Measurements from ENCODE around the gene BSX.

The BSX gene

DNA sequence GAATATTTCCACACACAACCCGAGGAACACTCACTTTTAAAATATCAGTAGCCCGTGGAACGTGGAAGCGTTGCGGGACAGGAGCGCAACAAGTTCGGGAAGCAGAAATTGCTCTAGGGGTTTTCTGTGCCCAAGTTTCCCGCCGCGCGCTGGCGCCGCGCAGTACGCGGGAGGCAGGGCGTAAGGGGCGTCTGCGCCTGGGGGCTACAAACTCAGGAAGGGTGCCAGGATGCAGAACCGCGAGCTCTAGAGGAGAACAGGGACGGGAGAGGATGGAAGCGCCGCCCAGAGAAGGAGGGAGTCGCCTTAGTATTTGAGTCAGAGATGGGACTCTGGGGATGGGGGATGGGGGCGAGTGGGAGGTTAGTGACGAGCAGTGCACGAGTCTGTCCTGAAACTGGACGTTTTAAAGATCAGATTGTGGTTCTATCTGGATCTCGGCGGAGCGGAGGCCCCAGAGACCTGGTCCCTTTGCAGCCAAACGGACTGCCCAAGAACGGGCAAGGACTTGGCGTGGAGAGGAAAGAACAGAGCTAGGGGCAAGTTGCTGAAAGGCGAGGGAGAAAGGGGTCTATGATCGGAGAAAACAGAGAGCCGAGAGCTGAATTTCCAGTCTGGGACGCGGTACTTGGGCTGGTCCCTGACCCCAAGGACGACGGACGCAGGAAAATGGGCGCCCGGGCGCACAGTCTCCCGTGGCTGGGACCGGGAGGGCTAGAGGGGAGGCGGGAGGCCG is 4.7 kb downstream of the BSX start:
- Histone ChIP-seq H3K27me3 (replicated peaks; ENCODE audit: control insufficient read depth, insufficient read depth, low read length) (peaks cover 3% of the 10 kb centered on the region; the same call in 1 of the 2 replicates), H3K36me3 (ENCODE audit: control insufficient read depth, insufficient read depth, low read length) (no peaks in the 10 kb centered on the region), H3K4me3 (replicated peaks; ENCODE audit: low read depth, low read length) (no peak overlapping the region)
- no peak for DNase-seq (ENCODE audit: extremely low read depth, insufficient read length)
- TF ChIP-seq, protein P1, sequence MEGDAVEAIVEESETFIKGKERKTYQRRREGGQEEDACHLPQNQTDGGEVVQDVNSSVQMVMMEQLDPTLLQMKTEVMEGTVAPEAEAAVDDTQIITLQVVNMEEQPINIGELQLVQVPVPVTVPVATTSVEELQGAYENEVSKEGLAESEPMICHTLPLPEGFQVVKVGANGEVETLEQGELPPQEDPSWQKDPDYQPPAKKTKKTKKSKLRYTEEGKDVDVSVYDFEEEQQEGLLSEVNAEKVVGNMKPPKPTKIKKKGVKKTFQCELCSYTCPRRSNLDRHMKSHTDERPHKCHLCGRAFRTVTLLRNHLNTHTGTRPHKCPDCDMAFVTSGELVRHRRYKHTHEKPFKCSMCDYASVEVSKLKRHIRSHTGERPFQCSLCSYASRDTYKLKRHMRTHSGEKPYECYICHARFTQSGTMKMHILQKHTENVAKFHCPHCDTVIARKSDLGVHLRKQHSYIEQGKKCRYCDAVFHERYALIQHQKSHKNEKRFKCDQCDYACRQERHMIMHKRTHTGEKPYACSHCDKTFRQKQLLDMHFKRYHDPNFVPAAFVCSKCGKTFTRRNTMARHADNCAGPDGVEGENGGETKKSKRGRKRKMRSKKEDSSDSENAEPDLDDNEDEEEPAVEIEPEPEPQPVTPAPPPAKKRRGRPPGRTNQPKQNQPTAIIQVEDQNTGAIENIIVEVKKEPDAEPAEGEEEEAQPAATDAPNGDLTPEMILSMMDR (IDR thresholded peaks at IDR 0.05; ENCODE audit: insufficient read depth, low read length, poor library complexity, severe bottlenecking), result no peak

DNA sequence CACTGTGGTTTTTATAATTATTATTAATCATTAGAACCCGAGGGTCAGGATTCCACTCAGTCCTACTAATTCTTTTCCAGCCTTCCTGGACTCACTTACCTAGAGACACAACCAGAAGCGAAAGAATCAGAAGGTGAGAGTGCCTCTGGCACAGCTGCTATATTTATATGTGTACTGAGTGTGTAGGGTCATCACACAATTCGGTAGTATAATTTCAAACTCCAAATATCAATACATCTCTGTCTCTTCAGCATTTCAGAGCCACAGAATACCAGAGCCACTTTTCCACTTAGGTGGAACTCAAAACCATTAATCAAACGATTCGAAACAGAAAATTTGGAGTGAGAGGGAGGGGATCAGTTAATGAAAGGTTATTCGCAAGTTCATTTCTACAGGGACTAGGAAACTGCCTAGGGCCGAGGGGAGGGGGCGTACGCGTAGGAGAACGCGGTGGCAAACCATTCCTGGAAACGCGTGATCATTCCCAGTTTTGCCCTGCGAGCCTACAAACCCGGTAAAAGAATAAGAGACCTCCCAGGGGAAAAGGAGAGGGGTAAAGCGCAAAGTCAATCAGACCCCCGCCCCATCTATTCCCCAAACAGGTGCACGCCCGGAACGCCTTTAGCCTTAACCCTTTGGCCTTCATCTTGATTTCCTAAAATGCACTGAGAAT is 5.4 kb downstream of the BSX start:
- TF ChIP-seq, protein P1 (IDR thresholded peaks at IDR 0.05; ENCODE audit: insufficient read depth, low read length, poor library complexity, severe bottlenecking), result no peak
- DNase-seq (ENCODE audit: extremely low read depth, insufficient read length), result no peak
- H3K4me3 ChIP-seq (replicated peaks; ENCODE audit: low read depth, low read length), result no peak overlapping the region
- peaks cover 3% of the 10 kb centered on the region; the same call in 1 of the 2 replicates for H3K27me3 ChIP-seq (replicated peaks; ENCODE audit: control insufficient read depth, insufficient read depth, low read length)
- no peaks in the 10 kb centered on the region for H3K36me3 ChIP-seq (ENCODE audit: control insufficient read depth, insufficient read depth, low read length)

DNA sequence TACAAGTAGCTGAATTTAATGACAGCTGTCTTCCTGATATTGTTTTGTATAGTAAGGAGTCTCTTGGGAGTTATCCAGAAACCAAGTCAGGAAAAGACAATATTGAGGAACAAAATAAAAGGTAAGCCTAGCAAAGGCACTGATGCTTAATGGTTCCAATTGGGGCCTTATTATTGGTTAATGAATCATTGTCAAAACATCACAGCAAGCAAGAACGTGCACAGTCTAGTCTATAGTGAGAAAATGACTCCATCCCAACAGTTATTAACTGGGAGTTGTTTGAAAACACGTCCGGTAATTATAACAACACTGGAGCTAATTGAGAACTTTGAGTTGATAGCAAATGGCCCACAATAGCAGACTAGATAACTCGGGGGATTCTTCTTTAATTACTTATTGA is 17.7 kb downstream of the BSX start:
- TF ChIP-seq, protein P1 (IDR thresholded peaks at IDR 0.05; ENCODE audit: insufficient read depth, low read length, poor library complexity, severe bottlenecking), result no peak
- DNase-seq (ENCODE audit: extremely low read depth, insufficient read length), result no peak
- no peak overlapping the region for H3K4me3 ChIP-seq (replicated peaks; ENCODE audit: low read depth, low read length)
- no peaks in the 10 kb centered on the region; the same call in 1 of the 2 replicates for H3K27me3 ChIP-seq (replicated peaks; ENCODE audit: control insufficient read depth, insufficient read depth, low read length)
- no peaks in the 10 kb centered on the region for H3K36me3 ChIP-seq (ENCODE audit: control insufficient read depth, insufficient read depth, low read length)

DNA sequence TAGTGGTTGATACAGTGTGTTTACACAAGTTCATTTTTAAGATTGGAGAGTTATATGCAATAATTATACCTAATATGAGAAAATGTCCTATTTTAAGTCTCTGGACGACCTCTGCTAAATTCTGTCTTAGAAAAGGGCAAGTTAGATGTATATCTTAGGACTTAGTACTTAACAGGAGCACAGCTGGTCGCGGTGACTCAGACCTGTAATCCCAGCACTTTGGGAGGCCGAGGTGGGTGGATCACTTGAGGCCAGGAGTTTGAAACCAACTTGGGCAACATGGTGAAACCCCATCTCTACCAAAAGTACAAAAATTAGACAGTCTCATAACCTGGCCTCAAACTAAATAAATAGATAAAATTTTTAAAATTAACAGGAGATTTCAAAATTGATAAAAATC is 27.2 kb downstream of the BSX start:
- TF ChIP-seq, protein P1 (IDR thresholded peaks at IDR 0.05; ENCODE audit: insufficient read depth, low read length, poor library complexity, severe bottlenecking), result no peak
- Histone ChIP-seq H3K4me3 (replicated peaks; ENCODE audit: low read depth, low read length) (no peak overlapping the region), H3K27me3 (replicated peaks; ENCODE audit: control insufficient read depth, insufficient read depth, low read length) (no peaks in the 10 kb centered on the region), H3K36me3 (ENCODE audit: control insufficient read depth, insufficient read depth, low read length) (no peaks in the 10 kb centered on the region)
- DNase-seq (ENCODE audit: extremely low read depth, insufficient read length), result no peak

DNA sequence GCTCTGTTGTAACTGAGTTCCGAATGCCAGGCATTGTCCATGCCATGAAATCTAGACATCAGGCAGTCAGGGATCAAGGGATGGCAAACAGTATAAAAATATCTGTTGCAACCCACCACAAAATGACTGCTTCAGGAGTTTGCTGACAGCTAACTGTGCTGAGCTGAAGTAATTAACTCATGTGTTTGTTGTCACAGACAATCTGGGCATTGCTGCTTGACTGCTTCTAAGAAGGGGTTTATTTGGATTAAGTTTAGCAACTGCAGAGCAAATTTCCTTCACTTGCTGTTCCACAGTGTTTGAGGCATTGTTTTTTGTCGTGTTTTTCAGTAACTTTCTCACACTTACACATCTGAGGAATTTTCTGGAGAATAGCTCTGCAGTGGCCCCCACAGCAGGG is 30.4 kb downstream of the BSX start:
- no peaks in the 10 kb centered on the region for H3K36me3 ChIP-seq (ENCODE audit: control insufficient read depth, insufficient read depth, low read length)
- TF ChIP-seq, protein P1 (IDR thresholded peaks at IDR 0.05; ENCODE audit: insufficient read depth, low read length, poor library complexity, severe bottlenecking), result no peak
- no peak overlapping the region for H3K4me3 ChIP-seq (replicated peaks; ENCODE audit: low read depth, low read length)
- H3K27me3 ChIP-seq (replicated peaks; ENCODE audit: control insufficient read depth, insufficient read depth, low read length), result no peaks in the 10 kb centered on the region
- DNase-seq (ENCODE audit: extremely low read depth, insufficient read length), result no peak
